ENCODE data around the gene EHF.

Gene EHF

GRCh38 chr11:34609850-34610249, 11.0 kb upstream of the EHF start:
- H3K36me3 ChIP-seq (ENCODE audit: control insufficient read depth, low read length), result no peaks in the 10 kb centered on the region
- no peaks in the 10 kb centered on the region for H3K9me3 ChIP-seq (ENCODE audit: control insufficient read depth, insufficient read depth, low read length)
- no peaks in the 10 kb centered on the region for H3K9me2 ChIP-seq (replicated peaks; ENCODE audit: control insufficient read depth, low read length)
- H3K4me2 ChIP-seq (ENCODE audit: low read length), result no peak overlapping the region
- no peak overlapping the region for H3K27ac ChIP-seq (ENCODE audit: low read depth, low read length)
- H3K79me2 ChIP-seq (ENCODE audit: control insufficient read depth, low read length), result no peaks in the 10 kb centered on the region
- 0 out of 2 replicates have a peak, but pooled peaks cover 2% of the 10 kb centered on the region for H3K27me3 ChIP-seq (ENCODE audit: control insufficient read depth, low read length)
- no peaks in the 10 kb centered on the region for H3K4me1 ChIP-seq (ENCODE audit: control insufficient read depth, low read length)
- no peak for TF ChIP-seq EZH2phosphoT487 (IDR thresholded peaks at IDR 0.05; ENCODE audit: borderline replicate concordance, low read length)
- TF ChIP-seq CTCF (IDR thresholded peaks at IDR 0.05; ENCODE audit: low read depth, low read length, poor library complexity, severe bottlenecking), result no peak
- H3K4me3 ChIP-seq (ENCODE audit: low read length), result no peak overlapping the region
- H4K20me1 ChIP-seq (ENCODE audit: control insufficient read depth, insufficient read depth, low read depth, low read length), result no peaks in the 10 kb centered on the region
- H3F3A ChIP-seq (ENCODE audit: control insufficient read depth, insufficient read depth), result no peaks in the 10 kb centered on the region

- Histone ChIP-seq H3F3A (ENCODE audit: control insufficient read depth, insufficient read depth) (no peaks in the 10 kb centered on the region), H4K20me1 (ENCODE audit: control insufficient read depth, insufficient read depth, low read depth, low read length) (no peaks in the 10 kb centered on the region), H3K9me2 (replicated peaks; ENCODE audit: control insufficient read depth, low read length) (no peaks in the 10 kb centered on the region), H3K4me2 (ENCODE audit: low read length) (no peak overlapping the region), H3K27me3 (ENCODE audit: control insufficient read depth, low read length) (peaks cover 4% of the 10 kb centered on the region; the same call in 1 of the 2 replicates), H3K4me3 (ENCODE audit: low read length) (no peak overlapping the region), H3K79me2 (ENCODE audit: control insufficient read depth, low read length) (no peaks in the 10 kb centered on the region), H3K4me1 (ENCODE audit: control insufficient read depth, low read length) (no peaks in the 10 kb centered on the region), H3K27ac (ENCODE audit: low read depth, low read length) (no peak overlapping the region), H3K9me3 (ENCODE audit: control insufficient read depth, insufficient read depth, low read length) (no peaks in the 10 kb centered on the region), H3K36me3 (ENCODE audit: control insufficient read depth, low read length) (no peaks in the 10 kb centered on the region)
- TF ChIP-seq EZH2phosphoT487 (IDR thresholded peaks at IDR 0.05; ENCODE audit: borderline replicate concordance, low read length), result no peak
- TF ChIP-seq CTCF (IDR thresholded peaks at IDR 0.05; ENCODE audit: low read depth, low read length, poor library complexity, severe bottlenecking), result no peak
Measured at GRCh38 chr11:34610324-34611041, 10.4 kb upstream of the EHF start.

DNA sequence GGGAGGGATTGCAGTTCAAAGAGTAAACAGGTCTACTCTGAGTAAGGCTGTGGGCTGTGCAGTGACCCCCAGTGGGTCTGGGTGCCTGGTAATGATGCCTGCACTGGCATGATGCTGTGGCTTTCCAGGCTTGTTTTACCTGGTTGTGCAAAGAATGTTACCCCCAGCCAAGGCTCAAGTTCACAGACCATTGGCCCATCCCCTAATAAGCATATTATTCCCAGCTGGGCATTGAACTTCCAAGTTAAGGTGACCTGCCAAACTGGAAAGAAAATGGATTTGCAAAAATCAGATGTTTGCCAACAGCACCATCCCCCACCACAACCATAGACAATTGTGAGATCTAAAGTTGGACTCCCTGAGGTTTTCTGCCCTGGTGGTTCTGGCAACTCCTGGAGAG, 7.9 kb upstream of the EHF start:
- Histone ChIP-seq H3K36me3 (ENCODE audit: control insufficient read depth, low read length) (no peaks in the 10 kb centered on the region), H4K20me1 (ENCODE audit: control insufficient read depth, insufficient read depth, low read depth, low read length) (no peaks in the 10 kb centered on the region), H3F3A (ENCODE audit: control insufficient read depth, insufficient read depth) (no peaks in the 10 kb centered on the region), H3K4me1 (ENCODE audit: control insufficient read depth, low read length) (no peaks in the 10 kb centered on the region), H3K4me3 (ENCODE audit: low read length) (no peak overlapping the region), H3K9me2 (replicated peaks; ENCODE audit: control insufficient read depth, low read length) (no peaks in the 10 kb centered on the region), H3K79me2 (ENCODE audit: control insufficient read depth, low read length) (no peaks in the 10 kb centered on the region), H3K4me2 (ENCODE audit: low read length) (no peak overlapping the region), H3K27me3 (ENCODE audit: control insufficient read depth, low read length) (peaks cover 7% of the 10 kb centered on the region; the same call in 1 of the 2 replicates), H3K9me3 (ENCODE audit: control insufficient read depth, insufficient read depth, low read length) (no peaks in the 10 kb centered on the region), H3K27ac (ENCODE audit: low read depth, low read length) (no peak overlapping the region)
- TF ChIP-seq EZH2phosphoT487 (IDR thresholded peaks at IDR 0.05; ENCODE audit: borderline replicate concordance, low read length) (no peak), CTCF (IDR thresholded peaks at IDR 0.05; ENCODE audit: low read depth, low read length, poor library complexity, severe bottlenecking) (no peak)

All from DOHH2 (cell line).